ENCODE measurements around the gene PRKAR2A. TPM values are rescaled to one million over a fixed set of nuclear protein-coding genes. Genes with fewer than 3 reads are reported as not detected.
"Not testable (repeated sequence)": the region's sequence is repeated elsewhere in the genome, so short reads cannot be mapped to it uniquely, and the experiment has no call there.

Gene PRKAR2A
- total RNA-seq, 2 experiments from 2014 or later: 28.7 to 35.2 TPM

GRCh38 chr3:48765376-48765775, 82.3 kb downstream of the PRKAR2A start:
- CTCF ChIA-PET: interaction anchor here (0.7 to 2.2 kb wide), 3 partner anchors 13 to 165 kb away, joined by 3 to 8 read pairs (median 4); no protein-coding TSS in a partner anchor
- intact Hi-C loops (cut with DNase I, micrococcal nuclease): no loop called here
- no peak for ATAC-seq
- no peak overlapping the region for H3K27ac Mint-ChIP-seq
- POLR2A ChIA-PET: interaction anchor here (0.6 kb wide), 1 partner anchor 242 kb away, joined by 3 read pairs; the partner anchor contains the start of gene WDR6
- no peaks in the 10 kb centered on the region for H3K27me3 Mint-ChIP-seq
- H3K9me3 Mint-ChIP-seq (ENCODE audit: low read depth): no peaks in the 10 kb centered on the region
- no peak overlapping the region for H3K4me3 Mint-ChIP-seq
- peaks cover 13% of the 10 kb centered on the region for H3K36me3 Mint-ChIP-seq (ENCODE audit: low read depth)
- H3K4me1 Mint-ChIP-seq: no peaks in the 10 kb centered on the region
- no peak for DNase-seq

GRCh38 chr3:48762816-48763215, 84.9 kb downstream of the PRKAR2A start:
- Mint-ChIP-seq H3K27me3 (no peaks in the 10 kb centered on the region), H3K4me1 (no peaks in the 10 kb centered on the region), H3K36me3 (ENCODE audit: low read depth) (peaks cover 13% of the 10 kb centered on the region), H3K9me3 (ENCODE audit: low read depth) (no peaks in the 10 kb centered on the region), H3K4me3 (no peak overlapping the region), H3K27ac (no peak overlapping the region)
- ChIA-PET POLR2A (no interaction called here), CTCF (interaction anchor here (0.9 kb wide), 1 partner anchor 10 kb away, joined by 3 read pairs; no protein-coding TSS in a partner anchor)
- DNase-seq (no peak), ATAC-seq (no peak)
- intact Hi-C loops (cut with DNase I, micrococcal nuclease): no loop called here

- DNase-seq; ATAC-seq; POLR2A ChIA-PET; intact Hi-C loops (cut with DNase I, micrococcal nuclease); H3K4me1 Mint-ChIP-seq; H3K9me3 Mint-ChIP-seq (ENCODE audit: low read depth); H3K27me3 Mint-ChIP-seq; H3K27ac Mint-ChIP-seq; H3K4me3 Mint-ChIP-seq: not testable (repeated sequence)
- peaks cover 13% of the 10 kb centered on the region for H3K36me3 Mint-ChIP-seq (ENCODE audit: low read depth)
- CTCF ChIA-PET: interaction anchor here (1.6 kb wide), 1 partner anchor 20 kb away, joined by 6 read pairs; no protein-coding TSS in a partner anchor
Measured at GRCh38 chr3:48759991-48760540, 87.6 kb downstream of the PRKAR2A start.

- CTCF ChIA-PET: interaction anchor here (0.5 to 1.6 kb wide), 2 partner anchors 20 to 134 kb away, joined by 3 to 6 read pairs; no protein-coding TSS in a partner anchor
- H3K9me3 Mint-ChIP-seq (ENCODE audit: low read depth); DNase-seq; intact Hi-C loops (cut with DNase I, micrococcal nuclease); POLR2A ChIA-PET; H3K27me3 Mint-ChIP-seq; ATAC-seq; H3K4me3 Mint-ChIP-seq; H3K4me1 Mint-ChIP-seq; H3K27ac Mint-ChIP-seq; H3K36me3 Mint-ChIP-seq (ENCODE audit: low read depth): not testable (repeated sequence)
Measured at GRCh38 chr3:48759531-48759930, 88.1 kb downstream of the PRKAR2A start.

DNA sequence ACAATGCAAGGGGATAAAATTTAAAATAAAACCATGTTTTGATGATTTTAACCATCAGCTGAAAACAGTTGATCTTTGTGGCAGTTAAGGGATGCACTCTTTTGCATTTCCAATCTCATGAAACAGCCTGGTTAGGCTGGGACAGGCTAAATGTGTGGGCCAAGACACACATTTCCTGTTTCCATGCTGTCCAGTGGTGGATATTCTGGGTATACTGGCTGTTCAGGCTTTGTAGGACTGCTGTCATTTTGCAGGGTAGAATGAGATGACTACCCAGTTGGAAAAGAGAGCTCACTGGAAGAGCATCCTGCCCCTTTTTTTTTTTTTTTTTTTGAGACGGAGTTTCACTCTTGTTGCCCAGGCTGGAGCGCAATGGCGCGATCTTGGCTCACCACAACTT, 88.6 kb downstream of the PRKAR2A start:
- Mint-ChIP-seq H3K27ac (no peak overlapping the region), H3K27me3 (no peaks in the 10 kb centered on the region), H3K9me3 (ENCODE audit: low read depth) (no peaks in the 10 kb centered on the region), H3K36me3 (ENCODE audit: low read depth) (peaks cover 5% of the 10 kb centered on the region), H3K4me1 (no peaks in the 10 kb centered on the region), H3K4me3 (no peak overlapping the region)
- ChIA-PET POLR2A (no interaction called here), CTCF (interaction anchor here (0.5 to 1.6 kb wide), 2 partner anchors 19 to 134 kb away, joined by 3 to 6 read pairs; no protein-coding TSS in a partner anchor)
- ATAC-seq (no peak), DNase-seq (no peak)
- intact Hi-C loops (cut with DNase I, micrococcal nuclease): no loop called here

DNA sequence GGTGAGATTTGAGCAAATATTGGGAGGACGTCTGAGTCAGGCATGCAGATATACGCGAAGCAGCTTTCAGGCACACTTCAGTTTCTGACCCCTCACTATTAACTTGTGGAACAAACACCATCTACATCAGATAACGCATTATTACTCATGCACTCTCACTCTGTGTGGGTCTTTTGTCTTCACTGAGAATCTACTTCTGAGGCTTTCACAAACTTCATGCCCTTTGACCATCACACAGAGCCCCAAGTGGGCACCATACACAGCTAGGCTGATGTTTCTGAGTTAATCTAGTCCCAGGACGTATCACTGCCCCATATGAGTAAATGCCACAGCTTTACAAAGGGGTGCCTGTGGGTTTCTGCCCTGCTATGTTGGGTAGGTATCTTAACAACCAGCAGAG, 91.0 kb downstream of the PRKAR2A start:
- no peak overlapping the region for H3K27ac Mint-ChIP-seq
- ChIA-PET CTCF (interaction anchor here (0.6 to 1.8 kb wide), 4 partner anchors 17 to 853 kb away, joined by 3 to 8 read pairs (median 4); no protein-coding TSS in a partner anchor), POLR2A (interaction anchor here (0.5 kb wide), 1 partner anchor 100 kb away, joined by 4 read pairs; no protein-coding TSS in a partner anchor)
- H3K4me1 Mint-ChIP-seq: no peaks in the 10 kb centered on the region
- ATAC-seq (peak; percentile 72), DNase-seq (no peak)
- H3K9me3 Mint-ChIP-seq (ENCODE audit: low read depth): no peaks in the 10 kb centered on the region
- no peaks in the 10 kb centered on the region for H3K27me3 Mint-ChIP-seq
- H3K4me3 Mint-ChIP-seq: no peak overlapping the region
- intact Hi-C loops (cut with DNase I, micrococcal nuclease): no loop called here
- peaks cover 6% of the 10 kb centered on the region for H3K36me3 Mint-ChIP-seq (ENCODE audit: low read depth)

DNA sequence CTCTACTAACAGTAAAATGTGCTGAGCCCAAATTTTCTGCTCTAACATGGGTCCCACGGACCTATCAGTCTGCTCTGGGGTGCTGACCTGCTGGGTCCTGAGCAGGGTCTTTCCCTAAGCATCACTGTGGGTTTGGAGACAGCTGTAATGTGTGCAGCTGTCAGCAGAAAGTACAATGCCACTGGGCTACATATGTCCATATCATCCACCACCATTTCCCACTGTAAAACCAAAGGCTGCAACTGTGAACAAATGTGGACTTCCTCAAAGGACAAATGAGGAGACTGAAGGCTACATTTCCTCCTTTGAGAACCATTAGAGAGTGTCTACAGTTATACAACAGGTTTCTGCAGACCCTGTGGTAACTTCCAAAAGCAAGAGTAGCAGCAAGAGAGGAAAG, 96.8 kb downstream of the PRKAR2A start:
- H3K36me3 Mint-ChIP-seq (ENCODE audit: low read depth): peaks cover 24% of the 10 kb centered on the region
- ATAC-seq (no peak), DNase-seq (no peak)
- no peak overlapping the region for H3K4me3 Mint-ChIP-seq
- ChIA-PET POLR2A (interaction anchor here (0.6 kb wide), 1 partner anchor 13 kb away, joined by 4 read pairs; no protein-coding TSS in a partner anchor), CTCF (interaction anchor here (2.5 kb wide), 1 partner anchor 11 kb away, joined by 12 read pairs; no protein-coding TSS in a partner anchor)
- H3K4me1 Mint-ChIP-seq: no peaks in the 10 kb centered on the region
- H3K27ac Mint-ChIP-seq: no peak overlapping the region
- no peaks in the 10 kb centered on the region for H3K27me3 Mint-ChIP-seq
- no peaks in the 10 kb centered on the region for H3K9me3 Mint-ChIP-seq (ENCODE audit: low read depth)
- intact Hi-C loops (cut with DNase I, micrococcal nuclease): no loop called here

GRCh38 chr3:48748754-48749153, 98.9 kb downstream of the PRKAR2A start:
- ChIA-PET POLR2A (no interaction called here), CTCF (interaction anchor here (0.6 to 2.5 kb wide), 4 partner anchors 9 to 598 kb away, joined by 3 to 12 read pairs (median 3); no protein-coding TSS in a partner anchor)
- Mint-ChIP-seq H3K4me3 (no peak overlapping the region), H3K9me3 (ENCODE audit: low read depth) (no peaks in the 10 kb centered on the region), H3K36me3 (ENCODE audit: low read depth) (peaks cover 26% of the 10 kb centered on the region), H3K4me1 (no peaks in the 10 kb centered on the region), H3K27me3 (no peaks in the 10 kb centered on the region), H3K27ac (no peak overlapping the region)
- intact Hi-C loops (cut with DNase I, micrococcal nuclease): no loop called here
- ATAC-seq (no peak), DNase-seq (no peak)

DNA sequence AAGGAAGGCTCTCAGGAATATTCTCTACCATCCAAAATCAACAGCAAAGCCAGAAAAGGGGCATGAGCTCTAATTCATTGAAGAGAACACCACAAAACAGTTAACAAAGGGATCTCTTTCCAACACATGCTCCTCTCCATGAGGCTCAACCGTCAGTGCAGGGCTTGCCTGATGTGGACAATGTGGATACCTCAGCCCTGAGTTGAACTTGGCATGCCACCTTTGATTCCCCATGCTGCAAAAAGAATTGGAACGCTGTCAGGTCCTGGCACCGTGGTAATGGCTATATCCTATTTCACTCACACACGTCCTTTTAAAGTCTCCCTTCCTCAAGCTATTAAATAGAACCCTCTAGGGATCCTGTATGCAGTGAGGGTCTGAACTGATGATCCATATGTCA, 100.0 kb downstream of the PRKAR2A start:
- Mint-ChIP-seq H3K4me3 (no peak overlapping the region), H3K27ac (no peak overlapping the region), H3K4me1 (no peaks in the 10 kb centered on the region), H3K27me3 (no peaks in the 10 kb centered on the region), H3K9me3 (ENCODE audit: low read depth) (no peaks in the 10 kb centered on the region), H3K36me3 (ENCODE audit: low read depth) (peaks cover 21% of the 10 kb centered on the region)
- CTCF ChIA-PET: interaction anchor here (0.6 to 0.9 kb wide), 3 partner anchors 10 to 63 kb away, joined by 3 read pairs; no protein-coding TSS in a partner anchor
- ATAC-seq (no peak), DNase-seq (no peak)
- intact Hi-C loops (cut with DNase I, micrococcal nuclease): no loop called here
- POLR2A ChIA-PET: no interaction called here

- Mint-ChIP-seq H3K9me3 (ENCODE audit: low read depth) (no peaks in the 10 kb centered on the region), H3K27ac (no peak overlapping the region), H3K36me3 (ENCODE audit: low read depth) (peaks cover 21% of the 10 kb centered on the region), H3K4me1 (no peaks in the 10 kb centered on the region), H3K4me3 (no peak overlapping the region), H3K27me3 (no peaks in the 10 kb centered on the region)
- no peak for ATAC-seq
- intact Hi-C loops (cut with DNase I, micrococcal nuclease): no loop called here
- CTCF ChIA-PET: interaction anchor here (0.6 to 0.8 kb wide), 2 partner anchors 63 to 269 kb away, joined by 3 to 4 read pairs; no protein-coding TSS in a partner anchor
- no peak for DNase-seq
- POLR2A ChIA-PET: no interaction called here
Measured at GRCh38 chr3:48747015-48747615, 100.6 kb downstream of the PRKAR2A start.

DNA sequence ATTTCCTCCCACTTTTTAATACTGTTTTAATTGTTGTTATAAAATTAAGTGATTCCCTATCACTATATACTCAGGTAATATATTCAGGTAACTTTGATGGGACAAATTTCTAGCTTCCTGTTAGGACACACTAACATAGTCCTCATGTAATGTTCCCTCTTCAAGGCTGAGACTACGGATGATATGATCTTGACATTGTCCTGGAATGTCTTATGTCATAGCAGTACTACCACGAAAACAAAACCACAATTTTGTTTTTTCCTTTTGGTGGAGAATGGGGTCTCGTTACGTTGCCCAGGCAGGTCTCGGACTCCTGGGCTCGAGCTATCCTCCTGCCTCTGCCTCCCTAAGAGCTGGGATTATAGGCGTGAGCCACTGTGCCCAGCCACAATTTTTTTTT, 103.9 kb downstream of the PRKAR2A start:
- no peaks in the 10 kb centered on the region for H3K9me3 Mint-ChIP-seq (ENCODE audit: low read depth)
- no peak overlapping the region for H3K27ac Mint-ChIP-seq
- ATAC-seq (no peak), DNase-seq (no peak)
- intact Hi-C loops (cut with DNase I, micrococcal nuclease): no loop called here
- no peaks in the 10 kb centered on the region for H3K27me3 Mint-ChIP-seq
- H3K4me3 Mint-ChIP-seq: no peak overlapping the region
- peaks cover 13% of the 10 kb centered on the region for H3K36me3 Mint-ChIP-seq (ENCODE audit: low read depth)
- POLR2A ChIA-PET: interaction anchor here (0.6 kb wide), 1 partner anchor 35 kb away, joined by 3 read pairs; no protein-coding TSS in a partner anchor
- no peaks in the 10 kb centered on the region for H3K4me1 Mint-ChIP-seq
- CTCF ChIA-PET: interaction anchor here (2.8 kb wide), 1 partner anchor 11 kb away, joined by 9 read pairs; no protein-coding TSS in a partner anchor

Measured in activated CD4-positive, alpha-beta T cell treated with anti-CD3 and anti-CD28 coated beads for 36 hours (primary cell).